Stomach (tissue), 9 donors: Measurements from ENCODE around the gene IL10RB. TPM values are rescaled to one million over a fixed set of nuclear protein-coding genes. Genes with fewer than 3 reads are reported as not detected.

Experiments
- DNase-seq, 2 donors: peaks; one replicate each; pipeline versions ENCODE4 v3.0.0 to v3.0.0-alpha.2; 2013 to 2019
- H3K27ac ChIP-seq, 5 donors: fragments of 200-600 bp in 4 of 5; sonication (generic) in 4 of 5; one replicate each; pipeline ENCODE4 v1.5.1; 2013 to 2019; ENCODE audit warnings: mild to moderate bottlenecking in 1 of 5, moderate library complexity in 1 of 5
- H3K27me3 ChIP-seq, 3 donors: fragments of 200-600 bp; sonication (generic); one replicate each; pipeline ENCODE4 v1.5.1; 2017 to 2019; ENCODE audit warnings: mixed run types in 1 of 3
- H3K36me3 ChIP-seq, 4 donors: fragments of 200-600 bp; sonication (generic); 1 replicate in 3 of 4; 2 replicates in 1 of 4; pipeline ENCODE4 v1.5.1; 2016 to 2019
- H3K4me1 ChIP-seq, 4 donors: fragments of 200-600 bp; sonication (generic); one replicate each; pipeline ENCODE4 v1.5.1; 2016 to 2019
- H3K4me3 ChIP-seq, 4 donors: fragments of 200-600 bp; sonication (generic) in 3 of 4; one replicate each; pipeline ENCODE4 v1.5.1; 2016 to 2019; ENCODE audit warnings: mild to moderate bottlenecking in 1 of 4
- H3K9me3 ChIP-seq, 4 donors: fragments of 200-600 bp; sonication (generic); one replicate each; pipeline ENCODE4 v1.5.1; 2016 to 2019
- EP300 ChIP-seq: sonication (generic); formaldehyde crosslinking; IDR thresholded peaks from one replicate; pipeline ENCODE4 v1.6.1; 2017; ENCODE audit warnings: antibody characterized with exemption
- POLR2A ChIP-seq, 4 donors: fragments of 450-650 bp; IDR thresholded peaks; one replicate each; pipeline ENCODE4 v1.6.1; 2016; ENCODE audit warnings: antibody characterized with exemption in 4 of 4, control low read depth in 2 of 4, mild to moderate bottlenecking in 1 of 4, moderate library complexity in 1 of 4
- POLR2AphosphoS5 ChIP-seq, 3 donors: sonication (generic); formaldehyde crosslinking; IDR thresholded peaks; one replicate each; pipeline ENCODE4 v1.6.1; 2016; ENCODE audit warnings: antibody characterized with exemption in 3 of 3
- WGBS, 5 donors: extraction: QIAGEN DNeasy Blood & Tissue Kit in 3 of 5; methylation state at CpG; one replicate each; pipeline versions ENCODE4 v1.1.5 to v1.1.7; 2013 to 2018; 5-methylcytosine and 5-hydroxymethylcytosine counted together
- intact Hi-C: fragments of 100-400 bp; cut with DNase I; formaldehyde crosslinking; loops from one replicate; pipeline ENCODE4 v1.15.1; 2023; ENCODE audit warnings: low total_unique reads
- polyA plus RNA-seq, 3 donors: library from polyadenylated mRNA; stranded (reverse); fragments of 200-250 nt; gene quantifications; one replicate each; pipeline ENCODE4 v1.2.3, GENCODE V29; 2013
- total RNA-seq, 5 donors: library from RNA; depleted of rRNA; stranded (reverse); fragments of >200 nt; gene quantifications; one replicate each; pipeline versions ENCODE4 v1.1.0 to v1.2.3, GENCODE V29; 2014 to 2016
- TF ChIP-seq, protein P1 (sequence below), 7 experiments: fragments of 450-650 bp in 4 of 7; fragments of 200-600 bp in 3 of 7; sonication (generic) in 3 of 7; IDR thresholded peaks; one replicate each; pipeline ENCODE4 v1.5.1; 2016 to 2019; ENCODE audit warnings: antibody characterized with exemption in 7 of 7, control low read depth in 2 of 7, mild to moderate bottlenecking in 1 of 7
- donor health status: healthy with polysubstance abuse.
- donor health status: Bipolar disorder and iron deficiency.
- donor health status: healthy.

Gene IL10RB
- total and polyA plus RNA-seq, 8 donors = 10.3 to 55.3 (median 18.8) TPM; not detected in 1

DNA sequence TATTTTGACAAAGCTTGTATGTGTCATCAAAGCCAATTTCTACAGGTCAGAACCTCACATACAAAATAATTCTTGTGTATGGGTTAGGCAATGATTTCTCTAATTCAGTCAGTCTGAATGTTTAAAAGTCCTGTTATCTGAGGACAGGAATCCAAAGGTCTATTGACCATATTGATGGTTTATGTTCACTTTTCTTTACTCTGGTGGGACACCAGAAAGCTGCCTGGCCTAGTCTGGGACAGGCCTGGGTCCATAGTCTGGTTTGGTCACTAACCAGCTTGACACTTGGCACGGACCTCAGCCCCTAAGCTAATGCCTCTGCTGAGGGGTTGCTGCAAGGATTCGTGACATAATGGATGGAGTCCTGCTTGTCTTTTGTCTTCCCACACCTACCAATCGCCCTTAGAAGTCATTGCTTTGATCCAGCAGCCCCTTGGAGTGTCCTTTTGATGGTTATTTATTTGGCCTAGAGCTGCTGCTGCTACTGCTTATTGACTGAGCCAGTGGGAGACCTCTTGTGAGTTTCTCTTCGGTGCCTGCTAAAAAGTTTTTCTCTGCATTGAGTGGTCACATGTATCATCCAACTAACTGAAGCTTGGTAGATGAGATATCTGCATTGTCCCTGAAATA lies 20.8 kb upstream of the IL10RB start:
- Histone ChIP-seq H3K36me3 (peaks cover 27 to 72% (median 67%) of the 10 kb centered on the region in 4 donors), H3K27ac (no peak overlapping the region), H3K4me3 (no peak overlapping the region), H3K9me3 (no peaks in the 10 kb centered on the region), H3K4me1 (peaks cover 0 to 7% (median 2%) of the 10 kb centered on the region in 4 donors), H3K27me3 (no peaks in the 10 kb centered on the region)
- WGBS, 5 donors = 82 to 95% (median 83%) methylated on average over 4 of the region's 4 CpGs
- no peak for DNase-seq
- intact Hi-C loops = no loop called here
- TF ChIP-seq, protein P1, sequence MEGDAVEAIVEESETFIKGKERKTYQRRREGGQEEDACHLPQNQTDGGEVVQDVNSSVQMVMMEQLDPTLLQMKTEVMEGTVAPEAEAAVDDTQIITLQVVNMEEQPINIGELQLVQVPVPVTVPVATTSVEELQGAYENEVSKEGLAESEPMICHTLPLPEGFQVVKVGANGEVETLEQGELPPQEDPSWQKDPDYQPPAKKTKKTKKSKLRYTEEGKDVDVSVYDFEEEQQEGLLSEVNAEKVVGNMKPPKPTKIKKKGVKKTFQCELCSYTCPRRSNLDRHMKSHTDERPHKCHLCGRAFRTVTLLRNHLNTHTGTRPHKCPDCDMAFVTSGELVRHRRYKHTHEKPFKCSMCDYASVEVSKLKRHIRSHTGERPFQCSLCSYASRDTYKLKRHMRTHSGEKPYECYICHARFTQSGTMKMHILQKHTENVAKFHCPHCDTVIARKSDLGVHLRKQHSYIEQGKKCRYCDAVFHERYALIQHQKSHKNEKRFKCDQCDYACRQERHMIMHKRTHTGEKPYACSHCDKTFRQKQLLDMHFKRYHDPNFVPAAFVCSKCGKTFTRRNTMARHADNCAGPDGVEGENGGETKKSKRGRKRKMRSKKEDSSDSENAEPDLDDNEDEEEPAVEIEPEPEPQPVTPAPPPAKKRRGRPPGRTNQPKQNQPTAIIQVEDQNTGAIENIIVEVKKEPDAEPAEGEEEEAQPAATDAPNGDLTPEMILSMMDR (IDR thresholded peaks at IDR 0.05) = no peak
- TF ChIP-seq POLR2AphosphoS5 (IDR thresholded peaks at IDR 0.05) = no peak
- TF ChIP-seq EP300 = no peak
- TF ChIP-seq POLR2A (IDR thresholded peaks at IDR 0.05) = no peak

DNA sequence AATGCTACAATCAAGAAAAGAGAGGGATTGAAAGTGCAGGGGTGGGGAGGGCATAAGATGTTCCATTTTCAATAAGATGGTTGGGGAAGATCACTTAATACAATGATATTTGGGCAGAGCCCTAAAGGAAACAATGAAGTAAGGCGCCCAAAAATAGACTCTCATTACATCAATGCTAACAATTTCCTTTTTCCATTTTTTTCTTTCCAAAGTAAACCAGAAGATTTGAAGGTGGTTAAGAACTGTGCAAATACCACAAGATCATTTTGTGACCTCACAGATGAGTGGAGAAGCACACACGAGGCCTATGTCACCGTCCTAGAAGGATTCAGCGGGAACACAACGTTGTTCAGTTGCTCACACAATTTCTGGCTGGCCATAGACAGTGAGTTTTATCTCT lies 19.7 kb upstream of the IL10RB start:
- Histone ChIP-seq H3K9me3 (no peaks in the 10 kb centered on the region), H3K4me3 (no peak overlapping the region), H3K4me1 (peaks cover 0 to 7% (median 0%) of the 10 kb centered on the region in 4 donors), H3K27ac (no peak overlapping the region), H3K27me3 (no peaks in the 10 kb centered on the region), H3K36me3 (peaks cover 30 to 83% (median 78%) of the 10 kb centered on the region in 4 donors)
- intact Hi-C loops = no loop called here
- TF ChIP-seq POLR2AphosphoS5 (IDR thresholded peaks at IDR 0.05) (no peak), EP300 (no peak), POLR2A (IDR thresholded peaks at IDR 0.05) (no peak)
- TF ChIP-seq, protein P1 (IDR thresholded peaks at IDR 0.05) = no peak
- DNase-seq = no peak
- WGBS, 5 donors = 87 to 95% (median 92%) methylated on average over 5 of the region's 5 CpGs

DNA sequence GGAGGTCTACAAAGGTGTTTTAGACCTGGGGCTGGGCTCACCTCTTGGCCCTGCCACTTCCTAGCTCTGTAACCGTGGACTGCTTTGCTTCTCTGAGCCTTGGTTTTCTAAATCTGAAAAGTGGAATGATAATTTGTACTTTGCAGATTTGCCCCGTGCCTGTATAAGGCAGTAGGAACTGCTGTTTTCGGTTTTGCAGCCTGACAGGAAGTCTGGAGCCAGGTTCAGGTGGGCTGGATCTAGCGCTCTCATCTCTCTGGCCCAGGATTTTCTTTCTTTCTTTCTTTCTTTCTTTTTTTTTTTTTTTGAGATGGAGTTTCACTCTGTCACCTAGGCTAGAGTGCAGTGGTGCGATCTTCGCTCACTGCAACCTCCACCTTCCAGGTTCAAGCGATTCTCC lies 19.2 kb upstream of the IL10RB start:
- no peaks in the 10 kb centered on the region for H3K27me3 ChIP-seq
- DNase-seq = no peak
- intact Hi-C loops = no loop called here
- peaks cover 35 to 88% (median 82%) of the 10 kb centered on the region in 4 donors for H3K36me3 ChIP-seq
- H3K4me1 ChIP-seq = peaks cover 0 to 7% (median 0%) of the 10 kb centered on the region in 4 donors
- H3K27ac ChIP-seq = no peak overlapping the region
- H3K9me3 ChIP-seq = no peaks in the 10 kb centered on the region
- no peak overlapping the region for H3K4me3 ChIP-seq
- TF ChIP-seq, protein P1 (IDR thresholded peaks at IDR 0.05) = no peak
- TF ChIP-seq EP300 (no peak), POLR2AphosphoS5 (IDR thresholded peaks at IDR 0.05) (no peak), POLR2A (IDR thresholded peaks at IDR 0.05) (no peak)
- WGBS, 5 donors = 93 to 96% (median 94%) methylated on average over 7 of the region's 7 CpGs

DNA sequence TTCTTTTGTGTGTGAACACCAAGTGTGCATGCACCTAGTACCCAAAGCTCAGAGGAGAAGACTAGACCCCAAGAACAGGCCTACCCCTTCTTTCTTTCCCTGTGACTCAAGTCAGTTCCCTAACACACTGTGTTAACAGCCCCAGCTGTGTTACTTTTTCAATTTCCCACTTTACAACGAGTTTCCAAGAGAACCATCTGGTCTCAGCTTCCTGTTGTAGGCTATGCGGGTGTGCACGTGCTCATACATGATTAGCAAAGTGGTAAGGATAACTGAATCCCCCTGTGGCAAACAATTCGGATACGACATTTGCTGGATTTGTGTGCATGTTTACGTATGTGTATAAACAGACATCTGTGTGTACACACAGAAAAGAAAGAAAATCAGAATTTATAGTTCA lies 18.6 kb upstream of the IL10RB start:
- H3K27ac ChIP-seq = no peak overlapping the region
- WGBS, 5 donors = 59 to 68% (median 64%) methylated on average over 6 of the region's 6 CpGs
- intact Hi-C loops = no loop called here

More for the DNA sequence above, 18.6 kb upstream of the IL10RB start:
- no peaks in the 10 kb centered on the region for H3K27me3 ChIP-seq
- TF ChIP-seq POLR2A (IDR thresholded peaks at IDR 0.05) (no peak), POLR2AphosphoS5 (IDR thresholded peaks at IDR 0.05) (no peak), EP300 (no peak)
- TF ChIP-seq, protein P1 (IDR thresholded peaks at IDR 0.05) = no peak
- H3K4me1 ChIP-seq = peaks cover 0 to 7% (median 0%) of the 10 kb centered on the region in 4 donors
- H3K9me3 ChIP-seq = no peaks in the 10 kb centered on the region
- no peak for DNase-seq
- H3K4me3 ChIP-seq = no peak overlapping the region
- H3K36me3 ChIP-seq = peaks cover 37 to 94% (median 89%) of the 10 kb centered on the region in 4 donors
